Stimulated activated CD8-positive, alpha-beta memory T cell treated with anti-CD3 and anti-CD28 coated beads, Interleukin-7, amount 100 ng/mL, for 1 hour (primary cell): Measurements from ENCODE around the gene S1PR3.
"Not testable (repeated sequence)": the region's sequence is repeated elsewhere in the genome, so short reads cannot be mapped to it uniquely, and the experiment has no call there.

Experiments
- DNase-seq, 2 donors: peaks; one replicate each; pipeline ENCODE4 v3.0.0-alpha.2; 2020; ENCODE audit warnings: low read depth in 2 of 2

Gene S1PR3

GRCh38 chr9:88991066-88992034 lies at the start of gene S1PR3:
S1PR3 (plus strand) TSS chr9:88991468; CDS start chr9:89001201, 9,733 bp downstream.
- no peak for DNase-seq

DNA sequence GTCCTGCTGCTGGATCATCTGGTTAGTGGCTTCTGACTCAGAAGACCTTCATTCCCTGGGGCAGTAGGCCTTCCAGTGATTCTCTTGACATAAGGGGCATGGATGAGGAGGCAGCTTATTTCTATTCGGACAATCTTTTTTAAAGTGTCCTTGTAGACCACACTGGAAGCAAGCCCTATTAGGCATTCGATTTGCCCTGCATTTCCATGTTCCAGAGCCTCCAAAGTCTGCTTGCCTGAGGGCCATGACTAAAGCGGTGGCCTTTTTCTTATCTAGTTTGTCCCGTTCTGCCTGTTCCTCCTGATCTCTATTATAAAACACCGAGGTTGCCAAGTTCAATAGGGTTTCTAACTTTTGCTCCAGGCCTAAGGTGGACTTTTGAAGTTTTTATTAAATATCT lies 49.7 kb upstream of the S1PR3 start:
- DNase-seq, result not testable (repeated sequence)

GRCh38 chr9:88942411-88942810 lies 48.9 kb upstream of the S1PR3 start:
- DNase-seq, result no peak

- DNase-seq, result no peak
Measured at GRCh38 chr9:88945636-88946333, 45.5 kb upstream of the S1PR3 start.

GRCh38 chr9:88947581-88948573 lies 43.4 kb upstream of the S1PR3 start:
- no peak for DNase-seq

- no peak for DNase-seq
Measured at GRCh38 chr9:88949425-88949824, 41.8 kb upstream of the S1PR3 start.

DNA sequence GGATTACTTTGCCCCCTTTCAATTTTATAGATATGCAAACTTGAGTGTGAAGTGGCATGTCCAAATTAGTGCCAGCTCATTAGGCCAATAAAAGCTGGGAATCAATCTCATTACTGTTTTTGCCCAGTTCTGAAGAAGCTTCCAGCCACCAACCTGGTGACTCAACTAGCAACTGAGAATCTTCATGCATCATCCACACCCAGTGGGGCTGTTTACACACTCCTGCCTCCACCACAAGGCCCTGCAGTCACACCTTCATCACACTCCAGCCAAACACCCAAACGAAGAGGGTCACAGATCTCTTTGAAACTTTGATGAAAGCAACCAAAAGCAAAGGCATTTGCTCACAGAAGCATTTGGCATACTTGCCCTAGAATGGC lies 41.3 kb upstream of the S1PR3 start:
- DNase-seq, result no peak

DNA sequence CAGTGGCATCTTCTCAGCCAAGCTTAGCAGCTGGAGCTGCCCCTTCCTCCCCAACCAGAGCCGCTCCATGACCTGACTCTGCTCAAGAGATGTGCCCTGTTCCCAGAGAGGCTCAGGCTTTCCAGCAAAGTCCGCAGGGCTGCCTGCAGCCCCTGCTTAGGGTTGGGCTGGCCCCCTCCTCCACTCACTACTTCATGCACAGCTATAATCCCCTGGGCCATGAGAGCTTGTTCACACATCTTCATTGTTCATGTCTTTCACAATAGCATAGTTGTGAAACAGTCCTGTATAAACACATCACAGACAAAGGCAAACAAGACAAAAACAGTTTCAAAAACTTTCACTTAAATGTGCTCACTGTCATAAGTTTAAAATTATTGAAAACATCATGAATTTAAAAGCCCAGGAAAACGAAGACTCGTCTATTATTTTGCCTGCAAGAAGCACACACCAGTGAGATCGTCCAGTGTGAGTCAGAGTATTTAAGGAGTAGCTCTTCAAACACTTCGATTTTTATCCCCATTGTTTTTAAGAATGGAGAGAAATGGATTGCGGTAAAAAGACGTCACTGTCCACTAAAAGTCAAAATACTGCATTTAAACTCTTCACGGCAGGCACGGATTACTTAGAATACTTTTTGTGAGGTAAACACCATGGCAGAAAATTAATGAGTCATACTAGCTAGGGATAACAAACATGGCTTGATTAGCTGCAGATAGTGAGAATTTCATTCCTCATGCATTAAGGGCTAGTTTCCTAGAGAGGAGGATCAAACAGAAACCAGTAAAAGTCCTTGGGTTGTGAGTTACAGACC lies 40.7 kb upstream of the S1PR3 start:
- DNase-seq, result no peak

- DNase-seq, result no peak
Measured at GRCh38 chr9:88951155-88951542, 40.1 kb upstream of the S1PR3 start.

DNA sequence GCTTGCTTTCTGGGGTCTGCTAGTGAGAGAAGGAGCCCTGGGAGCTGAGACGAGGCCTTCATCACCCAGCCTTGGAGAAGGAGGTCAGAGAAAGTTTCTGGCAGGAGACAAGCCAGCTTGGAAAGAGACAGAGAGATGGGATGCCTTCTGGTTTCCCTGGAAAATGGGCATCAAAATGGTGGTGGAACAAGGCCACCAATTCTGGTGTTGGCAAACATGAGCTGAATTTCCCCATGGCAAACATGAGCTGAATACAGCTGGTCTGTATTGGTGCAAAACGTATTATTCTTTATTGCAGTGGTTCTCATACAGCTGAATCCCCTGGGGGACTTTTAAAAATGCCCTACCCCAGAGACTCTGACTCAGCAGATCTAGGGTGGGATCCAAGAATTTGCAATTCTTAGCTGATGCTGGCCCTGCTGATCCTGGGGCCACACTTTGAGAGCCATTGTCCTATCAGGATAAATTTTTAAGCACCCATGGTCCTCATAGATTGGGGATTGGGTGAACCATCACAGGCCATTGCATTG lies 39.1 kb upstream of the S1PR3 start:
- no peak for DNase-seq

DNA sequence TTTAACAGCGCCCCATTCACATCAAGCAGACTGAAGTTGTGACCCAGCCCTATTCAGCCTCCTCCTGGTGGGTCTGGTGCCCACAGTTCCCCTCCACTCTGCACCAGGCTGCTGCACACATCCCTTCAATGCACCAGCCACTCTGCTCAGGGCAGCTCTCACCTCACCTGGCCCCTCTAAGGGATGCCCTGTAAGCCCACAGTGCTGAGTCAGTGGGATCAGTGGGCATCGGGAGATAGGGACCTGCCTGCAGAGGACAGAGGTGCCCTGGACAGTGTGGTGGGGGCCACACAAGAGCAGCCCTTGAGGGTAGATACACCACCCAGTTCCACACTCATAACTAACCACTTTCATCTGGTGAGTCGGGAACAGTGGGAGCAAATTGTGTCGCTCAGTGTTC lies 38.3 kb upstream of the S1PR3 start:
- no peak for DNase-seq

GRCh38 chr9:88953381-88954029 lies 37.8 kb upstream of the S1PR3 start:
- DNase-seq, result no peak

GRCh38 chr9:88954066-88954465 lies 37.2 kb upstream of the S1PR3 start:
- DNase-seq, result no peak

- no peak for DNase-seq
Measured at GRCh38 chr9:88957526-88957925, 33.7 kb upstream of the S1PR3 start.

- no peak for DNase-seq
Measured at GRCh38 chr9:88959727-88960469, 31.4 kb upstream of the S1PR3 start.

DNA sequence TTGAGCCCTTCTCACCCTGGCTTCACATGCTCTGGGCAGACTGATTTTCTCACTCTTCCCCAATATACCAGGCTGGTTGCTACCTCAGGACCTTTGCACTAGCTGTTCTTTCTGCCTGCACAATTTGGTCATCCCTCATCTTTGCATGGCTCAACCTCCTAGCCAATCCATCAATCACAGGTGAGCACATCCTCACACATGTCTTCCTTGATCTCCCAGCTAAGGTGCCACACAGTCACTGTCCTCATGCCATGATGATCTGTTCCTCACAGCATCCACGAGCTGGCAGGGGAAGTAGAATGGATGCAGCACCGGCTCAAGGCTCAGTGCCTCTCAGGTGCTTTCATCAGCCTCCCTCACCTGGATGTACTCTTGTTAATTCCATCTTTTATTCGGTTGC lies 30.6 kb upstream of the S1PR3 start:
- DNase-seq, result no peak

DNA sequence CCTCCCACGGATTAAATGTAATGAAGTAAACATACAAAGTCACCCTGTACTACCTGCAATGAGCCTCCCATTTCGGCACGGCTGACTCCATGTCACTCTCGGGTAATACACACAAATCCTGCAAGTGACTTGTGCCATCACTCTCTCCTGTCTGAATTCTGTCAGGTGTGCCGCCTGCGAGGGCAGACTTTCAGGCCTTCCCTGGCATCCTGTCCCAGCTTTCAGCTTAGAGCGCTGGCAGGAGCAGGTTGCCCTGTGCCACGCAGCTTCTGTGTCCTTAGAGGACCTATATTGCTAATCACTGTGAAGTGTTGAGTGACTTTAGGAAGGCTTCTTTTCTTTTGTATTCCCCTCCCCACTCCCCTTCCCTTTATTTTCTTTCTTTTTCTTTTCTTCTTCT lies 25.8 kb upstream of the S1PR3 start:
- DNase-seq, result no peak

- DNase-seq, result no peak
Measured at GRCh38 chr9:88966894-88967676, 24.2 kb upstream of the S1PR3 start.

DNA sequence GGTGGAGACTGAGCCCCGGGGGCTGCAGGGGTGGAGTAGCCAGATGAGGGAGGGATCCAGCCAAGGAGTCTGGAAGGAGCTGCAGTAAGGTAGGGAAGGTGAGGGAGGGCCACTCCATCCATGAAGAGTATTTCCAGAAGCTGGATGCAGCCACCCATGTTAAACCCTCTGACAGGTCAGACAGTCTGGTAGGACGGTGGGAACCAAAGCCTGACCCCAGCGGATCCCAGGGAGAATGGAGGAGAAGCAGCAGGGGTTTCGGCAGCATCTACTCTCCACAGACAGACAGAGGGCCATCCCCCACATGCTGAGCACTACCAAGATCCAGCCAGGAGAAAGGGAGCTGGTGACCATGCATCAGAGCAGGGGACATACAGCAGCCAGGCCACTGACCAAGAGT lies 22.5 kb upstream of the S1PR3 start:
- DNase-seq, result no peak
